ENCODE measurements around the gene FRMD4A.
A peak's percentile ranks its signal among the peaks of the same experiment; 100 is the strongest.
"Not testable (repeated sequence)": the region's sequence is repeated elsewhere in the genome, so short reads cannot be mapped to it uniquely, and the experiment has no call there.

Gene FRMD4A

DNA sequence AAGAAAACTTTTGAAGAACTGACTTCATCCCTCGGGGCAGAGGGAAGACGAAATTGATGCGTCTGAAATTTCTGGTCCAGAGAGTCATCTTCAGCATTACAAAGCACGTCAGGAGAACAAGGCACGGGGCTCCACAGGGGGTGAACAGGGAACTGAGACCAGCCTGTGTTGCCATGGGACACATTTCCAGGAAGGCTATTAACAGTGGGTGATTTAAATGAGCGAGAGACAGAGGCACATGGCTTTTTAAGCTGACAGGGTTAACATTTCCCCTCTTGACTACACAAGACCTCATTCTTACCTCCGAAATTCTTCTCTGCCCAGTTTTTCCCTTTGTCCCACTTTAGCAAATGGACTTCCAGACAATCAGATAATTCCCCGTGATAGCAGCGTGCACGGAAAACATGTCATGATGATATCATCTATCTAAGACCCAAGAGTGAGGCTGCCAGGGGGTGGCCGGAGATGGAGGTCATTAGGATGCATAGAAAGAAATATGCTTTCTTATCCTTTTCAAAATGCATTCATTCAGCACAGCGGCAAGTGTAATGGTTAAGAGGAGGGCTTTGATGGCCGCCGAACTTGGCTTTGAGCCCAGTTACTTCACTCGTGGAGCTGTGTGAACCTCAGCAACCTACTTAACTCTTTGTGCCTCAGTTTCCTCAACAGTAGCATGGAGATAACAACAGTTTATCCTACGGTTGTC lies 496.0 kb downstream of the FRMD4A start:
- DNase-seq = peak; percentile 19

DNA sequence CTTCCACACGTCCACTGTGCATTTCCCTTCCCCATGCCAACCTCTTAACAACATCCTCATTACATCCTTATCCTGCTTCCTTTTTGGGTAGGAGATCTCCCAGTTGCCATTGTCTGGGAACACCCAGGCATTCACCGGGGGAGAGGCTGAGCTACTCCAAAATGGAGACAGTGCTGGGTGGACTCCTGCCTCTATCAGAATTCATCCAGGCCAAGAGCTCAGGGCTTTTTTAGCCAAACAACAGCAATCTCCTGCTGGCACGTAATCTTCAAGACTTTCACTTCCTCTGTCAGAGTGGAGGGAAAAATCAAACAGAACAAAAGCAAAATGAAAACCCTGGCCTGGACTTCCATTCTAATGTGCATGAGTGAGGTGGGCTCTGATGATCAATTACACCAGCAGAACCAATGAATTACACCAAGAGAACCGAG lies 499.0 kb downstream of the FRMD4A start:
- peak; percentile 3 for DNase-seq

GRCh38 chr10:13830385-13830784 lies 500.3 kb downstream of the FRMD4A start:
- no peak for DNase-seq

- no peak for DNase-seq
Measured at GRCh38 chr10:13829790-13830189, 500.9 kb downstream of the FRMD4A start.

GRCh38 chr10:13828284-13828683 lies 502.4 kb downstream of the FRMD4A start:
- DNase-seq = not testable (repeated sequence)

DNA sequence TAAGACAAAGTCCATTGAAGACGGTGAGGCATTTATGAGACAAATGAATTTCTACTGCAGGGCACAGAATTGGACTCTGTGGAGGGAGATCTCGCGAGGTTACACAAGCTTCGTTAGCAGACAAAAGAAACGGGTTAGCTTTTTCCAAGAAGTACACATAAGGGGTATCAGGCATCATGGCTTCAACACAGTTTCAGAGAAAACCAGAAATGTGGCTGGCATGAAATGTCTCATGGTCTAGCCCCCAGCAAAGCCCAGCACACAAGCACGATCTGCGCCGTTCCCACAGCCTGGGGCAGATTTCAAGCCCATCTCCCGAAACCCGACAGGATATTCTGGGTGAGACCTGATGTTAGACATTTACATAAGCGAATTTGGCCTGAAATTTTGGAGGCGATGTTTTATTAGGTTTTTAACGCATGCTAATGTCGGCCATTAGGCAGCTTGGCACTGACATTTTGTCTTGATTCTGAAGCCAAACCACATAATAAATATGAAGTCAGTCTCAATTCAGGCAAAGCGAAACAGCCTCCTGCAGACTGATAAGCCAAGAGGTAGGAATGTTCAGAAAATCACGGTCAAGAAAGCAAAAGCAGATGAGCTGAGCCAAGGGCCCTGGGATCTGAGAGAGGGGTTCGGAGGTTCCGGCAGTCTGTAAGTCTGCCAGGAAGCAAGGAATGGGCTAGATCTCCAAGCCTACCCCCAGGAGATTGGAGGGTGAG lies 503.5 kb downstream of the FRMD4A start:
- no peak for DNase-seq

DNA sequence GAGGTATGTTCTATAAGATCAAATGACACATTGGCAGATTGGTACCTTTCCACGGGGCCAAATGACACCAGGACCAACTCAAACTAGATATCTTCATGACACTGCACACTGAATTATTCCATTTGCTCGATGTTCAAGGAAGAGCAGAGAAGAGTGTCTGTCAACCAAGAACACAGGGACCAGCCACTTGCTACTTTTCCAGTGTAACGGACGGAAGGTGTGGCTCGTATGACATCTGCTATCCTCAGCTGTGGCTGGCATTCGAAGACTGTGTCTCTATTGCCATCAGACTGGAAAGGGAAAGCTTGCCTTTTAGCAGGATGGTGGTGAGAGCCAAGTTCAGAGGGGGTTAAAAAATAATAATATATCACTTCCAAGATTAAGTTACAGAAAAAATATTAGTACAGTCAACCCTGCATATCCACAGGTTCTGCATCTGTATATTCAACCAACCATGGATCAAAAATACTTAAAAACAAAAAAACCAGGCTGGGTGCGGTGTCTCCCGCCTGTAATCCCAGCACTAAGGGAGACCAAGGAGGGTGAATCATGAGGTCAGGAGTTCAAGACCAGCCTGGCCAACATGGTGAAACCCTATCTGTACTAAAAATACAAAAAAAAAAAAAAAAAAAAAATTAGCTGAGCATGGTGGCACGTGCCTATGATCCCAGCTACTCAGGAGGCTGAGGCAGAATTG lies 506.9 kb downstream of the FRMD4A start:
- DNase-seq = no peak

DNA sequence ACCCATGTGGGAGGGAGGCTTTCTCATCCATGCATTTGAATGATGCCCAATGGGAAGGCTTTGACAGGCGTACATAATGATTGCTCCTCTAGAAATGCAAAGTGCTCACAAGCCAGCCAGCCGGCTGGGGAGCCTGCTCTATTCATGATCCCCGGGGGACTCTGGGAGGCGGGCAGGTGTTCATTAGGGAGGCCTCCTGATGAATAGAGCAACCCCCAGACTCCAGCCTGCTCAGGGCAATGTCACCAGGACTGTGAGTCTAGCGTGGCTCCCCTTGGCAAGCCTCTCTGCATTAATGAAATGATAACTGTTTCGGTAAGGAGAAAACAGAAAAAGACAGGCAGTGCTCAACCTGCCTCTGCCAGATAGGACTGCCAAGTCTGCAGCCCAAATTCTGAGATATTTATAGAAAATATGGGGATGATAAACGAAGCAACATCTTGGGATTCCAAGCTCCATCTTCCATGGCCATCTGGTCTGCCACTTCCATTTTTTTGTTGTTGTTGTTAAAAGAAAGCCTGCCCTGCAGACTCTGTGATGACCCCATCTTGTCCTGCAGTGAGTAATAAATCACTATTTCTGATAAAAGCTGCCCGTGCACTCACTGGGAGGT lies 507.5 kb downstream of the FRMD4A start:
- DNase-seq = peak; percentile 45

DNA sequence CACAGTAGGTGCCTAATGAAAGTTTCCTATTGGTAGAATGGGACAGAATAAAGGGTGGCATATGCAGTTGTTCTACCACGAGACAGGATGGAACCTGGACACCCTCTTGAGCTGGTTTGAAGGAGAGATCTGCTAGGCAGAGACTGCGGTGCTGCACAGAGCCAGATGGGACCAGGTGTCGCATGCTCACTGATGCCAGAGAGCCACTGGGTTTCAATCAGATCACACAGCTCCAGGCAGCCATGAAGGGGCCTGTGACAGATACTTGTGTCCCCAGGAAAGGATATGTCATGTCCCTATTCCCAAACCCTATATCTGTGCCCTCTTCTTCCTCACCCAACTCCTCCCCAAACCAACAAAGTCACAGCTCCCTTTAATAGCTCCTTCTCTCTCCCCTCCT lies 508.2 kb downstream of the FRMD4A start:
- DNase-seq = no peak

- no peak for DNase-seq
Measured at GRCh38 chr10:13820964-13821337, 509.8 kb downstream of the FRMD4A start.

DNA sequence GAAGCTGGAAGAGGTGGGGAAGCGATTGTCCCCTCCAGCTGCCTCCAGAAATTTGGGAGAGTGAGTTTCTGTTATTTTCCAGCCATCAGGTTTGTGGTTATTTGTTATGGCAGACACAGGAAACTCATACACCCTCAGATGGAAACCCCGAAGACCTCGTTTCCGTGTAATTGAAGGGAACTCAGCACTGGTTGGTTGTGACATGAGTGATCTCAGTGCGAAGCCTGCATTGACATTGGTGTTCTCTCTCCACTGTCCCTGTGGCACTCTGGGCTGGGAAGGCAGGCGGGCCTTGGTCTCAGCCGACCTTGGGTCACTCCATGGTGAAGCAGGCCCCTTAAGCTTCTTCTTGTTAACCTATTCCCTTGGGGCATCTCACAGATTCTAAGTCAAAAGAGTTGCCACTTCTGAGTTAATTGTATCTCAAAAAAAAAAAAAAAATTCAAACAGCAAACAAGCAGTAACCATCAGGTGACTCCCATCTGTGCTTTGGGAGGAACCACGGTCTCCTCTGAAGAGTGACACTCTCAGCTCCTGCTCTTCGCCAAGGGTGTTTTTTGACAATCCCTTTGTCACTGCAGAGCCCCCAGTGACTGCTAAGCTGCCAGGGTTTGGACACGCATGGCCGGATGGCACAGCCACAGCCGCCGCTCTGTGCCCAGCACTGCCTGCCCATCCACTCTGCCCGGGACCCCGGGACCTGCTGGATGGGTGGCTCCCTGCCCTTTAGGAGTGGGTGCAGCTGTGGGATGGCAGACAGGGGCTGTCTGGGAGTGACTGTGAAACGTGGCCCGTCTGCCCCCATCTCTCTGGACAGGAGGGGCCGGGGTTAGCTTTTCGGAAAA lies 510.4 kb downstream of the FRMD4A start:
- DNase-seq = no peak

DNA sequence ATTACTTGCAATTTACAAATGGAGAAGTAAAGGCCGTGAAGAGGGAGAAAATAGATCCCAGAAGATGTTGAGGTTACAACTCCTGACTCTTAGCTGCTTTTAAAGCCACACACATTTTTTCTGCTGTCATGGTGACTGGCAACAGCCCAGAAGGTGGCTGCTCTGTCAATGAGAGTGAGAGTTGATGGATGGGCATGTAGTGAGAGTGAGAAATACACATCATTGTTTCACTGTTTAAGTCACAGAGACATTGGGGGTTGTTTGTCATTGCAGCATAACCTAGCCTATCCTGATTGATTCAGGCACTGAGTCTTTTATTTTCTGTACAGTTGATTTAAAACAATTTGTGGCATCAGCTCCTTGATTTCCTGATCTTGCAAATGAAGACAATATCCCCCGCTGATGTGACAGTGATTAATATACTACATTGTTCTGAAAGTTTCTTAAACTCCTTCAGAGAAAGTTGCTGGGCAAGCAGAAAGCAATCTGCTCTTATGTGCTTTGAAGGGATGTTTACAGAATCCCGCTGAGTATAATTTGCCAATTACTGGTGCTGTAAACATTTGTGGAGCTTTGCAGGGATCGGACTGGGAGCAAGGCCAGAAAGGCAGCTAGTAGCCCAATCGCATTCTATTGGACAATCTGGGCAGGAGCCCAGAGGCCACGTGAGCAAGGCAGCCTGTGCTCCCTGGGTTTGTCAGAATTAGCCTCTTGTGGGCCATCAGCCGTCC lies 514.4 kb downstream of the FRMD4A start:
- DNase-seq = peak; percentile 75

GRCh38 chr10:13815756-13816155 lies 515.0 kb downstream of the FRMD4A start:
- DNase-seq = no peak

GRCh38 chr10:13813550-13813949 lies 517.2 kb downstream of the FRMD4A start:
- no peak for DNase-seq

DNA sequence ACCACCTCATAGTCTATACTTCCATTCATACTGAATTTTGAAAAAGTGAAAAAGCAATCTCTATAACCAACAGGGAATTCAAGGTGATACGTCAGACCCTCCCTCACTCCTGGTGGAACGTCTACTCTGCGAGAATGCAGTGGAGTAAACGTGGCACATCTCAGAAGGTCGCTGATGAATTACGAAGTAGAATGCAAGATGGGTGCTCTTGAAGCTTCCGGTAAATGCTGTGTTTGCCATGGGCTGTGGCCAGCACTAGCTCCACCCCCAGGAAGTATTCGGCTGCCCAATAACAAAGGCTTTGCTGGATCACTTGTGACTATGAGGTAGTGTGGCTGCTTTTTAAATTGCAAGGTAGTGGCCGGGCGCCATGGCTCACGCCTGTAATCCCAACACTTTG lies 517.9 kb downstream of the FRMD4A start:
- DNase-seq = no peak

DNA sequence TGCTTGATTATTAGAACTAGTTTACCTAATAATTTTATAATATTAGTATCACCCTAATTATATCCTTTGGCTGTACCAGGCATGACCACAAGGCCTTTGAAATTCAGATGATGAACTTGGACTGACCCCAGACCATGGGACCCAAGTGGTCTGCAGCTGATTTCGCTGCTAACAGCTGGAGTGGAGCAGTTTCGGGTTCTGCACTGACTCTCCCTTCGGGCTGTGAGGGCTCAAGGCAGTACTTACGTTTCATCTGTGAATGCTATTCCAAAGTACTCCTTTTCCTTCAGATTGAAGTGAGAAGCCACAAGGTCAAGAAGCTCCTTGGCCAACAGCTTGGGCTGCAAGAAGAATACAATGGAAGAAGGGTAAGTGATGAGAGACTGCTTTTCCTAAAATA lies 520.2 kb downstream of the FRMD4A start:
- DNase-seq = no peak

GRCh38 chr10:13809427-13809826 lies 521.3 kb downstream of the FRMD4A start:
- DNase-seq = no peak

GRCh38 chr10:13808556-13809391 lies 522.0 kb downstream of the FRMD4A start:
- no peak for DNase-seq

- no peak for DNase-seq
Measured at GRCh38 chr10:13806419-13806818, 524.3 kb downstream of the FRMD4A start.

- DNase-seq = peak; percentile 59
Measured at GRCh38 chr10:13803566-13804554, 526.9 kb downstream of the FRMD4A start.

Data from NCI-H2227 treated with DMSO at 0.1 percent for 48 hours (cell line).